ENCODE results near the gene BRD7.

BRD7 gene

DNA sequence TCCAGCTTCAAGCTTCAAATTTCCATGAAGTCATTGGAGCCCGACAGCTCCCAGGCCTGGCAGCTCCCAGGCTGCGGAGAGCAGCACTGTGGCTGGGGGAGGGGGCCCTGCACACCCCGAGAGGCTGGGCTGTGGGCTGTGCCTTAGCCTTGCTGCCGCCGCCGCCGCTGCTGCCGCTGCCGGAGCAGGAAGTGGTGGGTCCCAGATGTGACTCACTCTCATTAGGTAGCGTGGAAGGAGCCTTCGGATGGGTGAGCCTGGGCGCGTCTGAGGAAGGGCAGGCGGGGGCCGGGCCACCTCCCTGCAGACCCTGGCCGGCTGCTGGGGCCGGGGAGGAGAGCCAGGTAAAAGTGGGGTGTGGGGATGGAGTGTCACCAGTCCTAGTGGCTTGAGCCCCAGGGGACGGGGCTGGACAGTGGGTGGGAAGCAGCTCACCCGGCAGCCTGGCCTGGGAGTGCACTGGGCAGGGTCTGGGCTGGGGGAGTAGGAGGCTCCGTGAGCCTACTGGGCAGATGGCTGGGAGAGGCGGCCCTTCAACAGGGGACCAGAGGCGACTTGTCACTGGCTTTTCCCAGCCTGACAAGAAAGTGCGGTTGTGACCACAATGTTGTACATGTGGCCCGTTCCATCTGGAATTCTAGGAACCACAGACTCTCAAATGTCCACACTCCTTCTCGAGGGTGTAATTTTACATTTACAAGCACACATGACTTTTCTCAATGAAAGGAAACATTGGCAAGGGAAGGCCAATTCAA lies 102.3 kb downstream of the BRD7 start, which contains the start of gene ADCY7:
ADCY7 (plus strand) TSS at position 215 of the 755 bp plus-strand sequence. CDS start 21,629 bp downstream, outside the sequence.
- H3K4me2 ChIP-seq (ENCODE audit: low read length): no peak within 1 kb of the TSS
- H3K9me3 ChIP-seq (ENCODE audit: control insufficient read depth, low read length): no peaks in the 10 kb centered on the region
- H3K9ac ChIP-seq: no peak within 1 kb of the TSS
- no peak within 1 kb of the TSS for H2AFZ ChIP-seq
- H3K27ac ChIP-seq: no peak within 1 kb of the TSS
- TF ChIP-seq CTCF (IDR thresholded peaks at IDR 0.05): no peak
- no peaks in the 10 kb centered on the region for H3K79me2 ChIP-seq
- H3K4me1 ChIP-seq: no peaks in the 10 kb centered on the region
- no peaks in the 10 kb centered on the region for H3K27me3 ChIP-seq (ENCODE audit: control insufficient read depth, insufficient read depth, low read length)
- no peak within 1 kb of the TSS for H3K4me3 ChIP-seq (ENCODE audit: low read depth, low read length)
- no peaks in the 10 kb centered on the region for H3K36me3 ChIP-seq (ENCODE audit: control insufficient read depth, insufficient read depth, low read length)
